GM20431 (cell line): ENCODE results near the gene PLEKHD1.
"Not testable (repeated sequence)": the region's sequence is repeated elsewhere in the genome, so short reads cannot be mapped to it uniquely, and the experiment has no call there.

Source experiments
- in situ Hi-C: fragments of 300-500 bp; cut with MseI, MboI; formaldehyde crosslinking; loops from one replicate; pipeline ENCODE4 v1.15.0; 2020; ENCODE audit warnings: low sequenced_read_pairs; ENCODE audit not compliant: unreplicated experiment

PLEKHD1 gene

DNA sequence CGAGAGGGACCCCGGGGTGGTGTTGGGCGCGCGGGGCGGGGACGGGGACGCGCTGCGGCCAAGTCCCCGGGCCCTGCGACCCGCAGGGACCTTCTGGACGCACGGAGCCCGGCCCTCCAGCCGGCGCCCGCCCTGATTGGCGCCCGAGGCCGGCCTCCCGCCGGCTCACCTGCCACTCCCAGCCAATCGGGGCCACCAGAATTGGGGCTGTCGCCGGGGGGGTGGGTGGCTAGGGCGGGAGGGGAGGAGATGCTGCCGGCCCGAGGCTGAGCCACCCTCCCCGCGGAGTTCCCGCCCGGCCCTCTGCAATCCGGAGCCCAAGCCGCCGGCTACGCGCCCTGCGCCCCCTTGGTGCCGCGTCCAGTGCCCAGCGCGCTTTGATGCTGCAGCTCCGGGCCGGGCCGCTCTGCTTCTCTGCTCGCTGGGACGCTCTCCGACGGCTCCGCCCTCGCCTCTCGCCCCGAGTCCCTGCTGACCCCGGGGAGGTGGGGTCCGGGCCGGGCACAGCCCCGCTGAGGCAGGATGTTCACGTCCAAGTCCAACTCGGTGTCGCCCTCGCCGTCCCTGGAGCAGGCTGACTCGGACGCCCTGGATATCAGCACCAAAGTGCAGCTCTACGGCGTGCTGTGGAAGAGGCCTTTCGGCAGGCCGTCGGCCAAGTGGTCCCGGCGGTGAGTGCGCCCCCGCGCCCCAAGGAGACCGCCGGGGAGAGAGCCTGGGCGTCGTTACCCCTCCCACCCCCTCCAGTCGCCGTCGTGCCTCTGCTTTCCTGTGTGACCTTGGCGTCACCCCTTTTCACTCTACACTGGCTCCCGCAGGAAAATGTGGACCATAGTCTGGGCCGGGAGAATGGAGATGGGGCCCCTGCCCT, at the start of gene PLEKHD1:
Gene PLEKHD1, plus strand, starts transcription at position 285 of the 871 bp plus-strand sequence. Its CDS starts 238 bp downstream, at position 523.
- in situ Hi-C loops, result no loop called here

DNA sequence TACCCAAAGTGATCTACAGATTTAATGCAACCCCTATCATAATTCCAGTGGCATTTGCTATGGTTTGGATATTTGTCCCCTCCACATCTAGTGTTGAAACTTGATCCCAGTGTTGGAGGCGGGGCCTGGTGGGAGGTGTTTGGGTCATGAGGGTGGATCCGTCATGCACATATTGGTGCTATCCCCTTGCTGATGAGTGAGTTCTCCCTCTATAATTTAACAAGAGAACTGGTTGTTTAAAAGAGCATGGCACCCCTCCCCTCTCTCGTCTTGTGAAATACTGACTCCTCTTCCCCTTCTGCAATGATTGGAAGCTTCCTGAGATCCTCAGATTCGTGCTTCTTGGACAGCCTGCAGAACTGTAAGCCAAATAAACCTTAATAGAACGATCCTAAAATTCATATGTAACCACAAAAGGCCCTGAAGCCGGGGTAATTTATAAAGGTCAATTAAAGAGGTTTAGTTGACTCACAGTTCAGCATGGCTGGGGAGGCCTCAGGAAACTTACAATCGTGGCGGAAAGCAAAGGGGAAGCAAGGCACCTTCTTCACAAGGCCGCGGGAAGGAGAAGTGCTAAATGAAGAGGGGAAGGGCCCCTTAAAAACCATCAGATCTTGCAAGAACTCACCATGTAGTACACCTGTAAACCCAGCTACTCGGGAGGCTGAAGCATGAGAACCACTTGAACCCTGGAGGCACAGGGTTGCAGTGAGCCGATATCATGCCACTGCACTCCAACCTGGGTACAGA, 44.8 kb upstream of the PLEKHD1 start:
- in situ Hi-C loops, result no loop called here

DNA sequence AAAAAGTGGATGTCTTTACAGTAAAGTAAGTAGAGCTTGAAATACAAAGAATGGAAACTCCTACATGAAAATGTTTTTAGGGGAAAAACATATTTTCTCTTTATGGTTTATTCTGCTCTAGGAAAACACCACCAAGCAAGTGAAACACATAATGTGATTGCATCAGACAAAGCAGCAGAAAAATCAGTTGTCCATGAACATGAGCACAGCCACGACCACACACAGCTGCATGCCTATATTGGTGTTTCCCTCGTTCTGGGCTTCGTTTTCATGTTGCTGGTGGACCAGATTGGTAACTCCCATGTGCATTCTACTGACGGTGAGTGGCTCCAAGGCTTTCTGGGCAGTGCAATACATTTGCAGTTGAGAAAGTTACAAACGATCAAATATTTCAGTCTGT, 42.6 kb upstream of the PLEKHD1 start:
- in situ Hi-C loops, result no loop called here

DNA sequence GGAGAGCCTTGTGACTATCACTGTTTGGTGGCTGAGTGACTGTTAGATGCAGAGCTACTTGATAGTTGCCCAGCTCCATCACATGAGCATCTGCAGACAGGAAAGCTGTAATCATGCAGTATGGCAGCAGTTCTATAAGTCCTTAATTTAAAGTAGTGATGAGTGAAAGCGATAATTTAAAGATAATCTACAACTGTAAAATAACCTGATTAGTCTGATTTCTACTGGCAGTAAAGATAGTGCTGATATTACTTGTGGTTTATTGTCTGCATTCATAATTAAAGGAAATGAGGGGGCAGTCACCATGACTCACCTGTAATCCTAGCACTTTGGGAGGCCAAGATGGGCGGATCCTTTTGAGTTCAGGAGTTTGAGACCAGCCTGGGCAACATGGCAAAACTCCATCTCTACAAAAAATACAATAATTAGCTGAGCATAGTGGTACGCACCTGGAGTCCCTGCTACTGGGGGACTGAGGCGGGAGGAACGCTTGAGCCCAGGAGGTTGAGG, 41.2 kb upstream of the PLEKHD1 start:
- in situ Hi-C loops, result no loop called here

DNA sequence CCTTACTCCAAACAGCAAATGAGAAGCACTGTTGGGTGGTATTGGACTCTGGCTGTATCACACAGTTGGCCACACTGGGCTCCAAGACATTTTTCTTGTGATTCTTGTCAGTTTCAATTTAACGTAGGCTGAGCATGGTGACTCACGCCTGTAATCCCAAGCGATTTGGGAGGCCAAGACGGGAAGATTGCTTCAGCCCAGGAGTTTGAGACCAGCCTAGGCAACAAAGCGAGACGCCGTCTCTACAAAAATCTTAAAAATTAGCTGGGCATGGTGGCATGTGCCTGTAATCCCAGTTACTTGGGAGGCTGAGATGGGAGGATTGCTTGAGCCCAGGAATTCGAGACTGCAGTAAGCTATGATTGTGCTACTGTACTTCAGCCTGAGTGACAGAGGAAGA, 35.3 kb upstream of the PLEKHD1 start:
- in situ Hi-C loops, result no loop called here

DNA sequence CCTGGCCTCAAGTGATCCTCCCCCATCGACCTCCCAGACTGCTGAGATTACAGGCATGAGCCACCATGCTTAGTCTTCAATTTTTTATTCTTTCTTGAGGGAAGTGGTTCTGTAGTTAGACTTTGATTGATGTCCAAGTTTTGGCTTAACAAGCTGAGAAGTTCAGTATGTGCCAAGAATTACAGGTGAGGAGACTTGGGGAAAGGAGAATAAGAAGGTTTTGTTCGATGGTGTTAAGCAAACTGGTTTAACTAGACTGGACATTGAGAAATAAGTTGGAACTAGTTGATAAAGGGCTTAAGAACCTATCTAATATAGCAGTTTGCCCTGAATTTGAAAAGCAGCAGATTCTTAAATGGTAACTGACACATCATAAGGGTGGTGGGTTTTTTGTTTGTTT, 32.6 kb upstream of the PLEKHD1 start:
- in situ Hi-C loops, result loop anchor here (10.0 kb wide), 1 partner anchor 197 kb away; no protein-coding TSS in a partner anchor

DNA sequence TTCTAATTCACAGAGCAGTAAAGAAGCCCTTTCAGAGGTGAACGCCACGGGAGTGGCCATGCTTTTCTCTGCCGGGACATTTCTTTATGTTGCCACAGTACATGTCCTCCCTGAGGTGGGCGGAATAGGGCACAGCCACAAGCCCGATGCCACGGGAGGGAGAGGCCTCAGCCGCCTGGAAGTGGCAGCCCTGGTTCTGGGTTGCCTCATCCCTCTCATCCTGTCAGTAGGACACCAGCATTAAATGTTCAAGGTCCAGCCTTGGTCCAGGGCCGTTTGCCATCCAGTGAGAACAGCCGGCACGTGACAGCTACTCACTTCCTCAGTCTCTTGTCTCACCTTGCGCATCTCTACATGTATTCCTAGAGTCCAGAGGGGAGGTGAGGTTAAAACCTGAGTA, 26.2 kb upstream of the PLEKHD1 start:
- in situ Hi-C loops, result loop anchor here (10.0 kb wide), 1 partner anchor 204 kb away; no protein-coding TSS in a partner anchor

DNA sequence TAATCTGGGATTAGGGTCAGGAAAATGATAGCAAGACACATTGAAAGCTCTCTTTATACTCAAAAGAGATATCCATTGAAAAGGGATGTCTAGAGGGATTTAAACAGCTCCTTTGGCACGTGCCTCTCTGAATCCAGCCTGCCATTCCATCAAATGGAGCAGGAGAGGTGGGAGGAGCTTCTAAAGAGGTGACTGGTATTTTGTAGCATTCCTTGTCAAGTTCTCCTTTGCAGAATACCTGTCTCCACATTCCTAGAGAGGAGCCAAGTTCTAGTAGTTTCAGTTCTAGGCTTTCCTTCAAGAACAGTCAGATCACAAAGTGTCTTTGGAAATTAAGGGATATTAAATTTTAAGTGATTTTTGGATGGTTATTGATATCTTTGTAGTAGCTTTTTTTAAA, 25.4 kb upstream of the PLEKHD1 start:
- in situ Hi-C loops, result loop anchor here (10.0 kb wide), 1 partner anchor 204 kb away; no protein-coding TSS in a partner anchor

DNA sequence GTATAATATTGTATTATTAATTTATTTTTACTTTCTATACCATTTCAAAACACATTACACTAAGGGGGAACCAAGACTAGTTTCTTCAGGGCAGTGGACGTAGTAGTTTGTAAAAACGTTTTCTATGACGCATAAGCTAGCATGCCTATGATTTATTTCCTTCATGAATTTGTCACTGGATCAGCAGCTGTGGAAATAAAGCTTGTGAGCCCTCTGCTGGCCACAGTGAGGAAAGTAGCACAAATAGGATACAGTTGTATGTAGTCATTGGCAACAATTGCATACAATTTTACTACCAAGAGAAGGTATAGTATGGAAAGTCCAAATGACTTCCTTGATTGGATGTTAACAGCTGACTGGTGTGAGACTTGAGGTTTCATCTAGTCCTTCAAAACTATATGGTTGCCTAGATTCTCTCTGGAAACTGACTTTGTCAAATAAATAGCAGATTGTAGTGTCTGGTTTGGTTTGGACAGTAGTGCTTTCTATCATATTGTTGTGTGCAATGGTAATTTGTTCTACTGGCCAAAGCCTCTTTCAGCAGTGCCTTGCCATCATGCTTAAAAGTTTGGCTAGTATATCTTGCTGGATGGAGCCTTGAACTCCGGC, 24.3 kb upstream of the PLEKHD1 start:
- in situ Hi-C loops, result no loop called here

DNA sequence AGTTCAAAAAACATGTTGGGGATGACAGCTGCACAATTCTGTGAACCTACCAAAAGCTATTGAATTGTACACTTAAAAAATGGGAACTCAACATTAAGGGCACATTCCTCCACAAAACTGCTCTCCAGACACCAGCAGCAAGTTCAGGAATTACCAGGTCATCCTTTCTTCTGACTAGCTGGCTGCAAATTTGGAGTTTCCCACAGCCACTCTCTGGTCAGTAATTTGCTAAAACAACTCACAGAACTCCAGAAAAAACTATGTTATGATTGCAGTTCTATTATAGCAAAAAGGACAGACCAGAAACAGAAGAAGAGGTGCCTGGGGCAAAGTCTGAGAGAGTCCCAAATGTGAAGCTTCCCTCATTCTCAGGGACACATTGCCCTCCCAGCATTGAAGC, 20.1 kb upstream of the PLEKHD1 start:
- in situ Hi-C loops, result no loop called here

DNA sequence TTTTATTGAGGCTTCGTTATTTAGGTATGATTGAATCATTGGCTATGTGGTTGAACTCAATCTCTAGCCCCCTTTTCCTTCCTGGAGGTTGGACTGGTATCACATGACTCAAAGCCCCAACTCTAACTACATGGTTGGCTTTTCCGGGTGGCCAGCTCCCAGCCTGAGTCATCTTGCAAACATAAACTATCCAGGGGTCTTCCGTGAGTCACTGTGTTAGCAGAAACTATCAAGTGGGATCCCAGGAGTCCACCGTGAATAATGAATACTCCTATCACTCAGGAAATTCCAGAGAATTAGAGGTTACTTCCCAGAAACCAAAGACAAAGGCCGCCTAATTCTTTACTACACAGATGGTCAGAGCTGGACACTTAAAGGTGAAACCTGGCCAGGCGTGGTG, 19.7 kb upstream of the PLEKHD1 start:
- in situ Hi-C loops, result no loop called here

DNA sequence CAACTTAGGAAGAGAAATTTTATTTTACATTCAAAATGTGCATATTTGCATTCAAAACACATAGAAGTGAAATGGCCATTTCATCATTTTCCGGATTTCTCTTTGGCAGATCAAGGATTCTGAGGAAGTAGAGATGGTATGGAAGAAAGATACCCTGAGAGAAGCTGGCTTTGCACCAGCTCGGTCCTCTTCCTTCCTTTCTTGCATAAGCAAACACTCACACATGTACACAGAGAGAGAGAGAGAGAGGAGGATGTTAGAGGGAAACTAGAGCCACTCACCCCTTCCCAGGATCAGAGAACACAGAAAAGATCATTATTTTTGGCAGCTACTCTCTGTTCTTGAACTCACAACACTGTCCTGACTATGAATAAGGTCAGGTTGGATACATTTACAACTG, 15.6 kb upstream of the PLEKHD1 start:
- in situ Hi-C loops, result no loop called here

DNA sequence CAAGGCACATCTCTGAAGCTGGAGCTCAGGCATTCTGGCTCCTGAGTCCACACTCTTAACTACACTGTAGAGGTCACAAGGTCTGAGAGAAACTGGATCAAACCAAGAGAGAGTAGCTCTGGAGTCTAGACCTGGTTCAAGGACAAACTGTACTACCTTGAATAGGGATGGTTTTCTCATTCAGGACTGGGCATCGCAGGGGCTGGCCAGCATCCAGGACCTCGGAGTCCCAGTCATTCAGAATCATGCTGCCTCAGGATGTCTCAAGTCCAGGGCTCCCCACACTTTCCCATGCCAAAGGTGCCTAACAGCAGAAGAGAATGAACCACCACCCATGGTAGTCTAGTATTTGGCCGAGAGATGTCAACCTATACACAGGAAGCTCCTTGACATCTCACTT, 13.1 kb upstream of the PLEKHD1 start:
- in situ Hi-C loops, result no loop called here

DNA sequence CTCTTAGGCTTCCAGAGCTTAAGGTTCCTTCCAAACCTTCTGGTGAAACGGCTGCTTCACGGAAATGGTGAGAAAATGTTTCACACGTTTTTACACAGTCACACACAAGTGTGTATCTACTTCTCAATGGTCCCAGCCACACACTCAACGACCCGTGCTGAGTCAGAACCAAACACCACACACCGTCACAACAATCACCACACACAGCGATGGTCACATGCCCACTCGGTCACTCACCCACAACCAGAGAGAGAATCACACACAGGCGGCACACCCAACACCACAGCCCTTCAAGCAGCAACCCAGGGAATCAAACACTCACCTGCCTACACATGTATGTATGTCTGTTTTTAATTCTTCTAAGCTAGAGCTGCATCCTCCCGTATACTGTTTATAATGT, 12.6 kb upstream of the PLEKHD1 start:
- in situ Hi-C loops, result no loop called here

DNA sequence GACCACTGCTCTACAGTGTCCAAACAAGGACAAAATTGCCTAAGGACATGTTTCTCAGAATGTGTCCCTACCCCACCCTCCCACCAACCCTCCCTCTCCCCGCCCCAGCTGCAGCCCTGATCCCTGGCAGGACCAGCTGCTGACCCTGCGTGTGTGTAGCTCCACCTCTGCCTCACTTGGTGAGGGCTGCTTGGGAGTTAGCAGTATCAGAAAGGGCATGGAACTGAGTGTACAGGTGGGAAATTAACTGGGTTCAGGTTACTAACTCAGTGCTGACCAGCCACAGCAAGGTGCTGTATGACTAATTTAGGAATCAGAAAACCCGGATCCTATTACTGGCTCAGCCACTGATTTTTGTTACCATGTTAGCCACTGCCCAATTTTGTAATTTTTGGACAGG, 11.3 kb upstream of the PLEKHD1 start:
- in situ Hi-C loops, result no loop called here

DNA sequence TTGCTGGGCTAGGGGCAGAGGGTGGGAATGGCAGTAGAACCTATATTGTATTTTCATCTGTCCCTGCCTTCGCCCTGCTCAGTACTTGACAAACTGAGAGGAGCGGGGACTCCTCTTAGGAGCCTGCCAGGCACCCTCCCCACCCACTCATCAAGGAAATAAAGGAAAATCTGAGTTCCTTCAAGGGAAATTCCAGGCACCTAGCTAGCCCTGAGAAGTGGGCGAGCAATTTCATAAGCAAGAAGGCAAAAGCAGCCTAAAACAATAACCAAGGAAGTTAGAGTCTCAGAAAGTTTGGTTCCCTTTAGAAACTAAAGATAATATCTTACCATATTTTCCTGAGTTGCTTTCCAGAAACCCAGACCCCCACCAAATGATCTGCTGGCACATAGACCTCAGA, 10.6 kb upstream of the PLEKHD1 start:
- in situ Hi-C loops, result no loop called here

DNA sequence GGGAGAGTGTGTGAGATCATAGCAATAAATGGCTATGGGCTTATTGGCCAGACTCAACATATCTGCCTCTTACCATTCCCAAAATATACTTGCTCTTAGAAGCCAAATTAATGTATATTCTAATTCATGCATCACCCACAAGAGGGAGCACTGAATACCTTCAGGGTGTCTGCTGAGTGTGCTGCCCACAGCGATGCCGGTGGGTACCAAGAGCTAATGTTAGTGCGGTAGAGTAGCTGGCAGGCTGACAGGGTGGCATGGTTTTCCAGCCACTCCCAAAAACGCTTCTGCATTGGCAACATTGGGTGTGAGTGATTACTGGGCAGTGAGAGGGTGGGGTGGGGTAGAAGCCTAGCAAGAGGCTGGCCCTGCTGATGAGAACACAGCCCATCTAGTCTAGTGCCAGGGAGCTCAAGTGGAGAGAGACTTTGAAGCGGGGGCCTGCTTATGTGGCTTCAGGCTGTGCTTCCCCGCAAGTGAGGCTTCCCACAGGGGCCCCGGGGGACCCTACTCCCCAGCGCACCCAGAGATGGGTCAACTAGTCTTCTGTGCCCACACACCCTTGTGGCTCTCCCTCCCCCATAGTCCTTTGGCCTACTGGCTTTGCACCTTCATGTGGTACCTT, 9.2 kb upstream of the PLEKHD1 start:
- in situ Hi-C loops, result no loop called here

DNA sequence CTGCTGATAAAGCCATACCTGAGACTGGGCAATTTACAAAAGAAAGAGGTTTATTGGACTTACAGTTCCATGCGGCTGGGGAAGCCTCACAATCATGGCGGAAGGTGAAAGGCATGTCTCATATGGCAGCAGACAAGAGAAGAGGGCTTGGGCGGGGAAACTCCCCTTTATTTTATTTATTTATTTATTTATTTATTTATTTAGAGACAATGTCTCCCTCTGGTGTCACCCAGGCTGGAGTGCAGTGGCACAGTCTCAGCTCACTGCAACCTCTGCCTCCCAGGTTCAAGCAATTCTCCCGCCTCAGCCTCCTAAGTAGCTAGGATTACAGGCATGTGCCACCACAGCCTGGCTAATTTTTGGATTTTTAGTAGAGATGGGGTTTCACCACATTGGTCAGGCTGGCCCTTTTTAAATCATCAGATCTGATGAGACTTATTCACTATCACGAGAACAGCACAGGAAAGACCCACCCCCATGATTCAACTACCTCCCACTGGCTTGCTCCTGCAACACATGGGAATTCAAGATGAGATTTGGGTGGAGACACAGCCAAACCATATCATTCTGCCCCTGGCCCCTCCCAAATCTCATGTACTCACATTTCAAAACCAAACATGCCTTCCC, 7.6 kb upstream of the PLEKHD1 start:
- in situ Hi-C loops, result not testable (repeated sequence)

DNA sequence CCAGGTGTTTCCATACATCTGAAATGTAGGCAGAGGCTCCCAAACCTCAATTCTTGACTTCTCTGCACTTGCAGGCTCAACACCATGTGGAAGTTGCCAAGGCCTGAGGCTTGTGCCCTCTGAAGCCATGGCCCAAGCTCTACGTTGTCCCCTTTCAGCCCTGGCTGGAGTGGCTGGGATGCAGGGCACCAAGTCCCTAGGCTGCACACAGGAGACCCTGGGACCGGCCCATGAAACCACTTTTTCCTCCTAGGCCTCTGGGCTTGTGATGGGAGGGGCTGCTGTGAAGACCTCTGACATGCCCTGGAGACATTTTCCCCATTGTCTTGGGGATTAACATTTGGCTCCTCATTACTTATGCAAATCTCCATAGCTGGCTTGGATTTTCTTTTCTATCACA, 6.5 kb upstream of the PLEKHD1 start:
- in situ Hi-C loops, result not testable (repeated sequence)

DNA sequence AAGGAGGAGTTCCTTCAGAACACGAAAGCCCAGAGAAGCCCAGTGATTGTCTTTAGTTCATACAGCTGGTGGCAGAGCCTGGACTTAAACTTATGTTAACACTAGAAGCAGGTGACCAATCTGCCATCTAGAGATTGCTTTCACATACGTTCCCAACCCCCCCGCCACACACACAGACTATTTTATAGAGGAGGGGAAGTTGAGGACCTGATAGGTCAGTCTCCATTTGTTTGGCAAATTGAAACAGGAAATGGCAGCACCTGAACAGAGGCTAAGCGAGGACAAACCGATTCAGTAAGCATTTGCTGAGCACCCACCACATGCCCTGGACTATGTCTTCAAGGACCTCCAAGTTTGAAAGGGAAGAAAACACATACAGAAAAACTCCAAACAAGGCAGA, 4.8 kb upstream of the PLEKHD1 start:
- in situ Hi-C loops, result no loop called here
